Measurements from ENCODE around the gene DST.
A peak's percentile ranks its signal among the peaks of the same experiment; 100 is the strongest.

Gene DST

GRCh38 chr6:56450882-56451739 lies 191.6 kb downstream of the DST start:
- in situ Hi-C loops (cut with HindIII; ENCODE audit: low sequenced_read_pairs) = no loop called here
- no peak for TF ChIP-seq CTCF (IDR thresholded peaks at IDR 0.05; ENCODE audit: low read depth, low read length, missing control alignments)
- no peak overlapping the region for H3K4me3 ChIP-seq (ENCODE audit: low read depth, low read length)
- peak; percentile 31 for DNase-seq (ENCODE audit: low read depth)

GRCh38 chr6:56450376-56450775 lies 192.3 kb downstream of the DST start:
- DNase-seq (ENCODE audit: low read depth) = no peak
- no peak for TF ChIP-seq CTCF (IDR thresholded peaks at IDR 0.05; ENCODE audit: low read depth, low read length, missing control alignments)
- in situ Hi-C loops (cut with HindIII; ENCODE audit: low sequenced_read_pairs) = no loop called here
- no peak overlapping the region for H3K4me3 ChIP-seq (ENCODE audit: low read depth, low read length)

- no peak for TF ChIP-seq CTCF (IDR thresholded peaks at IDR 0.05; ENCODE audit: low read depth, low read length, missing control alignments)
- H3K4me3 ChIP-seq (ENCODE audit: low read depth, low read length) = no peak overlapping the region
- DNase-seq (ENCODE audit: low read depth) = no peak
- in situ Hi-C loops (cut with HindIII; ENCODE audit: low sequenced_read_pairs) = no loop called here
These were observed 194.6 kb downstream of the DST start for GRCh38 chr6:56448046-56448445.

- TF ChIP-seq CTCF (IDR thresholded peaks at IDR 0.05; ENCODE audit: low read depth, low read length, missing control alignments) = no peak
- DNase-seq (ENCODE audit: low read depth) = no peak
- in situ Hi-C loops (cut with HindIII; ENCODE audit: low sequenced_read_pairs) = no loop called here
- H3K4me3 ChIP-seq (ENCODE audit: low read depth, low read length) = no peak overlapping the region
These were observed 196.9 kb downstream of the DST start for GRCh38 chr6:56445818-56446217.

- no peak for TF ChIP-seq CTCF (IDR thresholded peaks at IDR 0.05; ENCODE audit: low read depth, low read length, missing control alignments)
- no peak for DNase-seq (ENCODE audit: low read depth)
- H3K4me3 ChIP-seq (ENCODE audit: low read depth, low read length) = no peak overlapping the region
- in situ Hi-C loops (cut with HindIII; ENCODE audit: low sequenced_read_pairs) = no loop called here
These were observed 197.8 kb downstream of the DST start for GRCh38 chr6:56444855-56445254.

GRCh38 chr6:56440551-56440981 lies 202.1 kb downstream of the DST start:
- TF ChIP-seq CTCF (IDR thresholded peaks at IDR 0.05; ENCODE audit: low read depth, low read length, missing control alignments) = no peak
- in situ Hi-C loops (cut with HindIII; ENCODE audit: low sequenced_read_pairs) = no loop called here
- no peak for DNase-seq (ENCODE audit: low read depth)
- H3K4me3 ChIP-seq (ENCODE audit: low read depth, low read length) = no peak overlapping the region

Measured in astrocyte of the cerebellum (primary cell).